Effector CD8-positive, alpha-beta T cell (primary cell): ENCODE measurements around the gene STMN1.

Experiments used
- DNase-seq: peaks from one replicate; lab custom pipeline; 2025; lab: John Stamatoyannopoulos, UW

Gene STMN1

GRCh38 chr1:25871086-25871703 is 35.0 kb downstream of the STMN1 start:
- no peak for DNase-seq

- no peak for DNase-seq
These were observed 35.6 kb downstream of the STMN1 start for GRCh38 chr1:25870614-25871013.

GRCh38 chr1:25869909-25870606 is 36.2 kb downstream of the STMN1 start:
- no peak for DNase-seq

- DNase-seq: no peak
These were observed 38.8 kb downstream of the STMN1 start for GRCh38 chr1:25867210-25867991.

- DNase-seq: no peak
These were observed 39.9 kb downstream of the STMN1 start for GRCh38 chr1:25866288-25866687.

GRCh38 chr1:25864434-25864833 is 41.8 kb downstream of the STMN1 start:
- no peak for DNase-seq

GRCh38 chr1:25863486-25864262 is 42.5 kb downstream of the STMN1 start:
- no peak for DNase-seq

- DNase-seq: no peak
These were observed 43.3 kb downstream of the STMN1 start for GRCh38 chr1:25862785-25863485.

GRCh38 chr1:25861316-25862286 is 44.6 kb downstream of the STMN1 start:
- no peak for DNase-seq

GRCh38 chr1:25858906-25859789 is 47.1 kb downstream of the STMN1 start, which contains the start of gene AUNIP:
TSS of gene AUNIP (minus strand) at chr1:25859457. CDS start at chr1:25859357, 100 bp downstream.
- DNase-seq: peak; percentile 87

GRCh38 chr1:25858494-25858893 is 47.7 kb downstream of the STMN1 start:
- no peak for DNase-seq

GRCh38 chr1:25856856-25857255 is 49.4 kb downstream of the STMN1 start:
- no peak for DNase-seq

GRCh38 chr1:25854554-25854953 is 51.7 kb downstream of the STMN1 start:
- DNase-seq: no peak
